ENCODE data around the gene SCML1.
"Not testable (repeated sequence)": the region's sequence is repeated elsewhere in the genome, so short reads cannot be mapped to it uniquely, and the experiment has no call there.

Gene SCML1

GRCh38 chrX:17740137-17741122, 3.1 kb downstream of the SCML1 start:
- no peak for DNase-seq

DNA sequence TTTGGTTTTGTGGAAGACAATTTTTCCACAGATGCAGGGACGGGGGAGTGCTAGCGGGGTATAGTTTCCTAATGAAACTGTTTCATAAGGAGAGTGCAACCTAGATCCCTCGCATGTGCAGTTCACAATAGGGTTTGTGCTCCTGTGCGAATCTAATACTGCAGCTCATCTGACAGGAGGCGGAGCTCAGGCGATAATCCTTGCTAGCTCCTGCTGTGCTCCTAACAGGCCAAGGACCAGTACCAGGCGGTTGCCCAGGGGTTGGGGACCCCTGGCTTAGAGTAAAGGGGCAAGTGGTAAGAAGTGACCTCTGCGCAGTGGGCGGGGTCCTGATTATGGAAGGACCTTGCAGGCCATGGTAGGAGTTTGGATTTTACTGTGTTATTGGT, 3.8 kb downstream of the SCML1 start:
- no peak for DNase-seq

GRCh38 chrX:17743913-17744312, 6.6 kb downstream of the SCML1 start:
- DNase-seq: no peak

- DNase-seq: no peak
These were observed 7.7 kb downstream of the SCML1 start for GRCh38 chrX:17744896-17745523.

GRCh38 chrX:17747692-17748091, 10.4 kb downstream of the SCML1 start:
- no peak for DNase-seq

DNA sequence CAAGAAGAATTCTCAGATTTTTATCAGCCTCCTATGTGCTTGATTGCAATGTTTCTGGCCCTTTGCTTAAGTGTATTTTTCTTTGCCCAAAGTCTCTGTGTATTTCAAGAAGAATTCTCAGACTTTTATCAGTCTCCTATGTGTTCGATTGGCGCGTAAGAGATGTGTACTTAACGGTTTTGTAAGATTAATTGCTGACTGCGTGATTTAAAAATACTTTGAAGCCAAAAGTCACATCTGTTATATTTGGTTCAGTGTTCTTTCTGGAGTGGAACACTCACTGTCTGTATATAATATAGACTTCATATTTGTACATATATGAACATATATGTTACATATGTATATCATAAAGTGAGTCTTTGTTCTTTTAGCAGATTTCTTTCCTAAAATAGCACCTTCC, 11.4 kb downstream of the SCML1 start:
- DNase-seq: no peak

DNA sequence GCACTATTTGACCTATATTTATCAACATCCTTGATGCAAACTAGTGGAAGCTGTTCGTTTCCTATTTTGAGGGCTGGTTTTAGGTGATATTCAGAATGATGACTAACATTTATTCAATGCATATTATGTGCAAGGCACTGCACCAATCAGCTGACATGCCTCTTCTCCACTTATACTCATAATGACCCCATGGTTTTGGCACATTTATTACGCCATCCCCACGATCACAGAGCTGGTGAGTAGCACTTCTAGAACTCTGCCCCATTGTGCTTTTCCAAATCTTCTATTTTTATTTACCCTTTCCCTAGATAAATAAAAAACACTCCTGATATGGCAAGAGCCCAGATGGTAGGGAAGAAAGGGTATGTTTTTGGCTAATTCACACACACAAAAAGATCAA, 13.1 kb downstream of the SCML1 start:
- no peak for DNase-seq

- DNase-seq: no peak
These were observed 21.1 kb downstream of the SCML1 start for GRCh38 chrX:17758382-17758781.

- DNase-seq: no peak
These were observed 22.7 kb downstream of the SCML1 start for GRCh38 chrX:17759990-17760389.

DNA sequence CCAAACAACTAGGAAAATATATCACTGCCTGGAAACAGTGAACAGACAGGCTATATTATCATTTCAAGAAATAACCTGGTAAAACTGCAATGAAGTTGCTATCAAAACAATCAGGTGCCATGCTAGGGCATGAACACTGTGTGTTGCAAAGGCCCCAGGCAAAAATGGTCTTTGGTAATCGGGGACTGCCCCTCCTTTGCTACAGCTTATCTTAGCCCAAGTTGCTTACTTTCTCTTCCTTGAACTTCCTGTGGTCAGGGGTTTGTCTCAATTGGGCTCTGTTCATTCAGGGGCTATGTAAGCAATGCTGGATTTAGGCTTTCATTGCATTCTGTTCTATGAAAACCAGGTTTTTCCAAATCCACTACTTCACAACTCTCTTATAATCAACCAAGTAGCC, 30.4 kb downstream of the SCML1 start:
- no peak for DNase-seq

DNA sequence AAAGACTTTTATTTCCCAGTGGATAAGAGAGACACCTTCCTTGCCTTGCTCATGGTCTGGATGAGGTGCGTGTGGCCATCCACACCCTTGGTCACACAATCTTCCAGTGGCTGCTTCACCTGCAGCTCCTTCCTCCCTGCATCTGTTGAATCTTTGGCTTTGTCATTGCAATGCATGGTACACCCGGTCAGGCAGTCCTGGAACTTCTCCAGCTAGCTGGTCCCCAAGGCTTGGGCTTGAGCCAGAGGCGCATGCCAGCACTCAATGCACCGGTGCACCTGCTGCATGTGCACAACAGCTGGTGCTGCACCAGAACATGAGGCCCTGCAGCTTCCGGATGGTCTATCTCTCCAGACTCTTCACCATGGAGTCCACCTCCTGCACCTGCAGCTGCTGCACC, 31.7 kb downstream of the SCML1 start:
- DNase-seq: no peak

GRCh38 chrX:17769701-17770269, 32.5 kb downstream of the SCML1 start:
- no peak for DNase-seq

GRCh38 chrX:17773221-17773876, 36.1 kb downstream of the SCML1 start:
- DNase-seq: no peak

DNA sequence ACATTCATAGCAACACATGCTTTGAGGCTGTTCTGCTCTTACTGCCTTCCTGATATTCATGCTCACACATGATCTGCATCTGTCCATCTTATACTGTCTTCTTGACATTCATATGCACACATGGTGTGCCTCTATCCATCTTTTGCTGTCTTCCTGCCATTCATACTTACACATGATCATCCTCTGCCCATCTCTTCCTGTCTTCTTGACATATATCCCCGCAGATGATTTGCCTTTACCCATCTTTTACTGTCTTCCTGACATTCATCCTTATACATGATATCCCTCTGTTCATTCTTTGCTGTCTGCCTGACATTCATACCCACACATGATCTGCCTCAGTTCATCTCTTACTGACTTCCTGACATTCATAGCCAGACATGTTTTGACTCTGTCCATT, 36.8 kb downstream of the SCML1 start:
- DNase-seq: no peak

DNA sequence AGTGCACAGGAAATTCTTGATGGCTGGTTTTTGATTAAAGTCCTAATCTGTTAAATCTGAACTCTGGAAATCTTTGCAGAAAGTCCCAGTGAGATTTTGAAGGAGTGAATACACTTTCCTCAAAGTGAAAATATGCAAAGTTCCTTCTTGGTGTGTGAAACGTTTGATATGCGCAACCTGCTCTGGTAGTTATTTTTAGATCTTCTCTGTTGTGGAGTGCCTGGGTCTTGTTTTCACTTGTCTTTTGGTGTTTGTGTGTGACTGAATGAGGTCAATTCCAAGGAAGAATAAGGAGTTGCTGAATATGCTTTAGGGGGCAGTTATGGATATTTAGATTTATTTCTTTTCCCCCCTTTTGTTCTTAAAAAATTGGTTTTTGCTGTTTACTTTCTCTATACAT, 41.7 kb downstream of the SCML1 start:
- no peak for DNase-seq

DNA sequence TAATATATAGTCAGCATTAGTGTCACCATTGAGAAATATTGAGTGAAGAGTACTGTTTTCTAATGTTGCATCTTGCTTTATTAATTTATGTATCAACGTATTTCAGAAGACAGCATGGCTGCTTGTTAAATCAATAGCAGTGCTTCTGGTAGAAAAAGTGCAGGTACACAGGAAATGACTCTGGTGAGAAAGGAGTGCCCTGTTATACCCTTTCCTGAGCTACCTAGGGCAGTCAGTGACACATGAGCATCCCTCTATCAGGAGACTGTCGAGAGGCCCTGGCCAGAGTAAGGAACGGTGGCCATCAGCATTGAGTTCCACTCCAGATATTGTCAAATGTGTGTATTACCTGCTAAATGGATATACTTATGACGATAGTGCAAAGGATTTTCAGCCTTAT, 42.1 kb downstream of the SCML1 start:
- DNase-seq: no peak

DNA sequence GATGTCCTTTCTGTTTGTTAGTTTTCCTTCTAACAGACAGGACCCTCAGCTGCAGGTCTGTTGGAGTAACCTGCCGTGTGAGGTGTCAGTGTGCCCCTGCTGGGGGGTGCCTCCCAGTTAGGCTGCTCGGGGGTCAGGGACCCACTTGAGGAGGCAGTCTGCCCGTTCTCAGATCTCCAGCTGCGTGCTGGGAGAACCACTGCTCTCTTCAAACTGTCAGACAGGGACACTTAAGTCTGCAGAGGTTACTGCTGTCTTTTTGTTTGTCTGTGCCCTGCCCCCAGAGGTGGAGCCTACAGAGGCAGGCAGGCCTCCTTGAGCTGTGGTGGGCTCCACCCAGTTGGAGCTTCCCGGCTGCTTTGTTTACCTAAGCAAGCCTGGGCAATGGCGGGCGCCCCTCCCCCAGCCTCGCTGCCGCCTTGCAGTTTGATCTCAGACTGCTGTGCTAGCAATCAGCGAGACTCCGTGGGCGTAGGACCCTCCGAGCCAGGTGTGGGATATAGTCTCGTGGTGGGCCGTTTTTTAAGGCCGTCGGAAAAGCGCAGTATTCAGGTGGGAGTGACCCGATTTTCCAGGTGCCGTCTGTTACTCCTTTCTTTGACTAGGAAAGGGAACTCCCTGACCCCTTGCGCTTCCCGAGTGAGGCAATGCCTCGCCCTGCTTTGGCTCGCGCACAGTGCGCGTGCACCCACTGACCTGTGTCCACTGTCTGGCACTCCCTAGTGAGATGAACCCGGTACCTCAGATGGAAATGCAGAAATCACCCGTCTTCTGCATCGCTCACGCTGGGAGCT, 49.5 kb downstream of the SCML1 start:
- not testable (repeated sequence) for DNase-seq

GRCh38 chrX:17787557-17787956, 50.3 kb downstream of the SCML1 start:
- DNase-seq: no peak

- DNase-seq: no peak
These were observed 51.1 kb downstream of the SCML1 start for GRCh38 chrX:17788439-17788838.

DNA sequence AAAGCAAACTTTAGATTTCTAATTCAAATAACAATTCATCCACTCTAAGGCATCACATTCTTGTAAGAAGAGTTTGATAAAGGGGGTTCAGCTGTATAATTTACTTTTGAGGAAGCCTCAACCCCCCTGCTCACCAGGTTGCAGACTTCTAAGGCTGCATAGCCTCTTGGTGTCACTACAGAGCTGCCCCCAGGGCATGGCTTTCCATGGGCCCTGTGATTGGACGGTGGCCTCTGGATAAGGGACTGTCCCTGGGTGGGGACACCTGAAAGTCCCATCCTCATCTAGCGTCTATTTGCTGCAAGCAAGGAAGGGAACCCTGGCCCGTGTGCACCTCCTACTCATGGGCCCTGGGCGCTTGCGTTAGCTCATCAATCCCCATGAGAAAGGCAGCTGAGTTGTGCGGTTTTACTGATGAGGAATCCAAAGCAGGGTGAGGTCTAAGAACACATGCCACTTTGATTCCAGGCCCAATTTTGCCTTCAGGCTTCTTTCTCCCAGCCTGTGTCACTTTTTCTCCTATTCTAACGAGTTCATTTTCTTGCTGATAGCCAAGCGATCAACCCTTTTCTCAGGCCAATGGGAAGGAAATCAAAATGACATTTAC, 51.8 kb downstream of the SCML1 start:
- no peak for DNase-seq

- no peak for DNase-seq
These were observed 55.5 kb downstream of the SCML1 start for GRCh38 chrX:17792826-17793225.

GRCh38 chrX:17798921-17799320, 61.6 kb downstream of the SCML1 start:
- DNase-seq: no peak

Measured in KG1 (cell line).